Measurements from ENCODE around the gene KBTBD12.

KBTBD12 gene

GRCh38 chr3:127987309-127987995, 72.4 kb downstream of the KBTBD12 start:
- TF ChIP-seq, protein P1, sequence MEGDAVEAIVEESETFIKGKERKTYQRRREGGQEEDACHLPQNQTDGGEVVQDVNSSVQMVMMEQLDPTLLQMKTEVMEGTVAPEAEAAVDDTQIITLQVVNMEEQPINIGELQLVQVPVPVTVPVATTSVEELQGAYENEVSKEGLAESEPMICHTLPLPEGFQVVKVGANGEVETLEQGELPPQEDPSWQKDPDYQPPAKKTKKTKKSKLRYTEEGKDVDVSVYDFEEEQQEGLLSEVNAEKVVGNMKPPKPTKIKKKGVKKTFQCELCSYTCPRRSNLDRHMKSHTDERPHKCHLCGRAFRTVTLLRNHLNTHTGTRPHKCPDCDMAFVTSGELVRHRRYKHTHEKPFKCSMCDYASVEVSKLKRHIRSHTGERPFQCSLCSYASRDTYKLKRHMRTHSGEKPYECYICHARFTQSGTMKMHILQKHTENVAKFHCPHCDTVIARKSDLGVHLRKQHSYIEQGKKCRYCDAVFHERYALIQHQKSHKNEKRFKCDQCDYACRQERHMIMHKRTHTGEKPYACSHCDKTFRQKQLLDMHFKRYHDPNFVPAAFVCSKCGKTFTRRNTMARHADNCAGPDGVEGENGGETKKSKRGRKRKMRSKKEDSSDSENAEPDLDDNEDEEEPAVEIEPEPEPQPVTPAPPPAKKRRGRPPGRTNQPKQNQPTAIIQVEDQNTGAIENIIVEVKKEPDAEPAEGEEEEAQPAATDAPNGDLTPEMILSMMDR (IDR thresholded peaks at IDR 0.05; ENCODE audit: low read depth, low read length, missing control alignments), result no peak
- no peak for DNase-seq (ENCODE audit: low read depth)
- no peak overlapping the region for H3K4me3 ChIP-seq (ENCODE audit: low read depth, low read length)

GRCh38 chr3:127988770-127989557, 73.9 kb downstream of the KBTBD12 start:
- TF ChIP-seq, protein P1 (IDR thresholded peaks at IDR 0.05; ENCODE audit: low read depth, low read length, missing control alignments), result no peak
- no peak overlapping the region for H3K4me3 ChIP-seq (ENCODE audit: low read depth, low read length)
- DNase-seq (ENCODE audit: low read depth), result no peak

- no peak for DNase-seq (ENCODE audit: low read depth)
- TF ChIP-seq, protein P1 (IDR thresholded peaks at IDR 0.05; ENCODE audit: low read depth, low read length, missing control alignments), result no peak
- no peak overlapping the region for H3K4me3 ChIP-seq (ENCODE audit: low read depth, low read length)
These were observed 75.0 kb downstream of the KBTBD12 start for GRCh38 chr3:127990051-127990450.

DNA sequence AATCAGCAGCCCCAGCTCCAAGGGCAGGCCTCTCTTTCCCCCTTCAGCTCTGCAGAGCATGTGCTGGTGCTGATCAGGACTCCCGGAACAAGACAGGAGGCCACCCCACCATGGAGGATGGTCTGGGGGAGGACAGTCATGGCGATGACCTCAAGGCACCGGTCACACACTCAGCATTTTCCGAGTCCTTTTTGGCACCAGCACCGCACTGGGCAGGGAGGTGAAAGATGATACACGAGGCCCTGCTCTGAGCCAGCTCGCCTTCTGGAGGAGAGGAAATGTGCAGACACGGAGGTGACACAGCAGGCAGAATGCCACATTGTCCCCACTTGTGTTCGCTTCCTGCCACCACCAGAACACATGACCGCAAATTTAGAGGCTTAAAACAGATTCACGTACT, 75.4 kb downstream of the KBTBD12 start:
- TF ChIP-seq, protein P1 (IDR thresholded peaks at IDR 0.05; ENCODE audit: low read depth, low read length, missing control alignments), result no peak
- DNase-seq (ENCODE audit: low read depth), result no peak
- H3K4me3 ChIP-seq (ENCODE audit: low read depth, low read length), result no peak overlapping the region

GRCh38 chr3:127991251-127991650, 76.2 kb downstream of the KBTBD12 start:
- H3K4me3 ChIP-seq (ENCODE audit: low read depth, low read length), result no peak overlapping the region
- TF ChIP-seq, protein P1 (IDR thresholded peaks at IDR 0.05; ENCODE audit: low read depth, low read length, missing control alignments), result no peak
- DNase-seq (ENCODE audit: low read depth), result no peak

DNA sequence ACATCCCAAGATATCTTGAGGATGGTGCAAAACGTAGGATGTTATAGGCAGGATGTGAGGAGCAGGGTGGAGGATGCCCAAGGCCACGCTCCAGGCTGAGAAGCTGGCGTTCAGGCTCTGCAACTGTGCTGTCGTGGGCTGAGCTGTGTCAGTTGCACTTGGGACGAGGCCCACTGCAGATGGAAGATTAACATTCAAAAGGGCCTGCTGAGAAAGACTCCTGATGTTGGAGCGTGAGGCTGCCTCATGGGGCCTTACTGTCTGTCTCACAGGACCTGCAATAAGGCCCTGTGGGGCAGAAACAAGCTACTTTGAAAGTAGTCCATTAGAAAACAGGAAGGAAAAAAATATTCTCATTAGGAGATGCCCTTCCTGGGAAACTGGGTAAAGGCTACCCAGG, 76.6 kb downstream of the KBTBD12 start:
- TF ChIP-seq, protein P1 (IDR thresholded peaks at IDR 0.05; ENCODE audit: low read depth, low read length, missing control alignments), result no peak
- no peak for DNase-seq (ENCODE audit: low read depth)
- H3K4me3 ChIP-seq (ENCODE audit: low read depth, low read length), result no peak overlapping the region

Measured in GM12864 (cell line).